ENCODE results near the gene UBXN2A. TPM values are rescaled to one million over a fixed set of nuclear protein-coding genes. Genes with fewer than 3 reads are reported as not detected.

UBXN2A gene
- total and polyA plus RNA-seq, 8 donors: 2.4 to 9.0 (median 4.8) TPM

- peak overlapping the region; percentile 59 to 87 (median 70) for H3K4me3 ChIP-seq
- WGBS, 2 donors: 4 to 7% methylated on average over 26 to 47 of the region's 47 CpGs
- no peak for TF ChIP-seq CTCF (IDR thresholded peaks at IDR 0.05)
- no peaks in the 10 kb centered on the region for H3K36me3 ChIP-seq
- H3K4me1 ChIP-seq: peaks cover 0 to 17% (median 0%) of the 10 kb centered on the region in 3 donors
- H3K27ac ChIP-seq: peak overlapping the region in 2 of 4 donors; percentile 30 to 50
- no peaks in the 10 kb centered on the region for H3K27me3 ChIP-seq
- DNase-seq: peak; percentile 18 to 80 (median 34)
- intact Hi-C loops (cut with DNase I): no loop called here
- ATAC-seq: peak; percentile 13 to 35 (median 21)
- no peaks in the 10 kb centered on the region for H3K9me3 ChIP-seq
- FAIRE-seq: no peak
These were observed 110.0 kb downstream of the UBXN2A start for GRCh38 chr2:24050041-24050979.

- 75% methylated on average over 8 of the region's 8 CpGs for WGBS, 2 donors
These were observed 111.6 kb downstream of the UBXN2A start for GRCh38 chr2:24051833-24052232.

DNA sequence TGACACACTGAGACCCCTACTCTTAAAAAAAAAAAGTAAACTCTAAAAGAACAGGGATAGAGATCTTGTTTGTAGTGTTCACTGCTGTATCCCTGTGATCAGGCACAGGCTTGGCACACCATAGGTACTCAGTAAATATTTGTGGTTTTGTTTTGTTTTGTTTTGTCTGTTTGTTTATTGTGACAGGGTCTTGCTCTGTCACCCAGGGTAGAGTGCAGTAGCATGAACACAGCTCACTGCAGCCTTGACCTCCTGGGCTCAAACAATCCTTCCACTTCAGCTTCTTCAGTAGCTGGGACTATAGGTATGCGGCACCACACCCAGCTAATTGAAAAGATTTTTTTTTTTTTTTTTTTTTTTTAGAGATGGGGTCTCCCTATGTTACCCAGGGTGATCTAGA, 112.7 kb downstream of the UBXN2A start:
- H3K27me3 ChIP-seq: no peaks in the 10 kb centered on the region
- no peaks in the 10 kb centered on the region for H3K36me3 ChIP-seq
- no peaks in the 10 kb centered on the region for H3K9me3 ChIP-seq
- ATAC-seq (no peak), DNase-seq (no peak), FAIRE-seq (no peak)
- H3K4me1 ChIP-seq: peaks cover 0 to 7% (median 0%) of the 10 kb centered on the region in 3 donors
- no peak overlapping the region for H3K4me3 ChIP-seq
- no peak for TF ChIP-seq CTCF (IDR thresholded peaks at IDR 0.05)
- H3K27ac ChIP-seq: no peak overlapping the region
- intact Hi-C loops (cut with DNase I): no loop called here
- WGBS, 2 donors: 97 to 100% methylated on average over 1 of the region's 1 CpG

More at GRCh38 chr2:24051833-24052232, 111.6 kb downstream of the UBXN2A start:
- intact Hi-C loops (cut with DNase I): no loop called here
- Histone ChIP-seq H3K4me1 (peaks cover 0 to 7% (median 0%) of the 10 kb centered on the region in 3 donors), H3K36me3 (no peaks in the 10 kb centered on the region), H3K27me3 (no peaks in the 10 kb centered on the region), H3K27ac (no peak overlapping the region), H3K4me3 (no peak overlapping the region), H3K9me3 (no peaks in the 10 kb centered on the region)
- no peak for TF ChIP-seq CTCF (IDR thresholded peaks at IDR 0.05)
- DNase-seq (no peak), ATAC-seq (no peak), FAIRE-seq (no peak)

Other genes starting within 250 kb of the UBXN2A start
- gene ATAD2B, start 13.3 kb upstream of the UBXN2A start, total RNA-seq: 10 to 100 TPM in 2 of 6 donors, 1 to 10 TPM in 4; 7.4 to 15.6 (median 9.9) TPM
- gene ATAD2B, start 13.3 kb upstream of the UBXN2A start, polyA plus RNA-seq: 1 to 10 TPM; 4.1 to 4.4 TPM
- gene MFSD2B, start 69.6 kb downstream of the UBXN2A start, total RNA-seq: under 1 TPM in 2 of 6 donors, not detected in 4; 0.12 to 0.47 TPM
- gene MFSD2B, start 69.6 kb downstream of the UBXN2A start, polyA plus RNA-seq: under 1 TPM in 1 of 2 donors, not detected in 1; 0.07 TPM
- gene WDCP, start 106.9 kb downstream of the UBXN2A start, total RNA-seq: 1 to 10 TPM; 2.2 to 8.5 (median 3.1) TPM
- gene WDCP, start 106.9 kb downstream of the UBXN2A start, polyA plus RNA-seq: 1 to 10 TPM in 1 of 2 donors, under 1 TPM in 1; 0.84 to 1.7 TPM
- 1 to 10 TPM; 2.6 to 8.1 (median 4.4) TPM for gene FKBP1B, start 109.3 kb downstream of the UBXN2A start, total RNA-seq
- 10 to 100 TPM in 1 of 2 donors, 1 to 10 TPM in 1; 9.9 to 25.6 TPM for gene FKBP1B, start 109.3 kb downstream of the UBXN2A start, polyA plus RNA-seq
- gene SF3B6, start 135.9 kb downstream of the UBXN2A start, total RNA-seq: 10 to 100 TPM; 16.7 to 35.7 (median 29.2) TPM
- gene SF3B6, start 135.9 kb downstream of the UBXN2A start, polyA plus RNA-seq: 10 to 100 TPM; 35.6 to 65.4 TPM
- 10 to 100 TPM; 17.0 to 30.2 (median 21.6) TPM for gene TP53I3, start 144.4 kb downstream of the UBXN2A start, total RNA-seq
- 10 to 100 TPM; 39.8 to 43.0 TPM for gene TP53I3, start 144.4 kb downstream of the UBXN2A start, polyA plus RNA-seq
- under 1 TPM; 0.16 to 0.52 (median 0.38) TPM for gene PFN4, start 182.9 kb downstream of the UBXN2A start, total RNA-seq
- gene PFN4, start 182.9 kb downstream of the UBXN2A start, polyA plus RNA-seq: under 1 TPM; 0.53 to 0.63 TPM
- 10 to 100 TPM in 1 of 6 donors, 1 to 10 TPM in 5; 5.8 to 13.8 (median 8.2) TPM for gene FAM228B, start 183.0 kb downstream of the UBXN2A start, total RNA-seq
- 10 to 100 TPM; 16.2 to 31.4 TPM for gene FAM228B, start 183.0 kb downstream of the UBXN2A start, polyA plus RNA-seq
- gene FAM228A, start 234.6 kb downstream of the UBXN2A start, total RNA-seq: under 1 TPM in 5 of 6 donors, not detected in 1; 0.19 to 0.47 (median 0.32) TPM
- under 1 TPM; 0.34 to 0.56 TPM for gene FAM228A, start 234.6 kb downstream of the UBXN2A start, polyA plus RNA-seq

All from pancreas (tissue), 10 donors.